Body of pancreas (tissue), 4 donors: ENCODE measurements around the gene OR51A7.

Source experiments
- CTCF ChIP-seq, 7 experiments: fragments of 450-650 bp in 4 of 7; fragments of 200-600 bp in 3 of 7; sonication (generic) in 3 of 7; IDR thresholded peaks; one replicate each; pipeline ENCODE4 v1.5.1; 2016 to 2019; ENCODE audit warnings: antibody characterized with exemption in 7 of 7
- POLR2A ChIP-seq, 3 donors: fragments of 450-650 bp; IDR thresholded peaks; one replicate each; pipeline ENCODE4 v1.6.1; 2016; ENCODE audit warnings: antibody characterized with exemption in 3 of 3, mild to moderate bottlenecking in 2 of 3

GRCh38 chr11:4891996-4892640 is 11.5 kb upstream of the OR51A7 start:
- no peak for TF ChIP-seq CTCF (IDR thresholded peaks at IDR 0.05)
- TF ChIP-seq POLR2A (IDR thresholded peaks at IDR 0.05): no peak
